GM03348 (cell line): ENCODE data around the gene ALPI.

Source experiments
- DNase-seq: peaks from one replicate; pipeline ENCODE4 v3.0.0; 2012; ENCODE audit warnings: low spot score

ALPI gene

GRCh38 chr2:232463701-232464543, 8.0 kb downstream of the ALPI start:
- no peak for DNase-seq

DNA sequence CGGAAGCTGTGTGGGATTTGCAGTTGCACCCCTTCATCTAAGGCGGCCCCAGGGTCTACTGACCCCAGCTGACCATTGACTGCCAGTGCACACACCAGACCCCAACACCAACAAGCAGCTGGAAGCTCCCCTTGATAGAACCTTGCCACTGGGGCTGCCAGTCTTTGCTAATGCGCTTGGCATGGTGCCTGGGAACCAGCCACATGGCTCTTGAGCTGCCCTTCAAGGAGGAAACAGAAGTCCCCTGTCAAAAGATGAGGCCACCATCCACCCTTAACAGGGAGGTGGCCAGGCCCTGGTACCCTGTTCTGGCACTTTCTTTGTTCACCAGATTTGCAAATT, 8.6 kb downstream of the ALPI start:
- DNase-seq: no peak

GRCh38 chr2:232465061-232465460, 9.1 kb downstream of the ALPI start:
- no peak for DNase-seq

DNA sequence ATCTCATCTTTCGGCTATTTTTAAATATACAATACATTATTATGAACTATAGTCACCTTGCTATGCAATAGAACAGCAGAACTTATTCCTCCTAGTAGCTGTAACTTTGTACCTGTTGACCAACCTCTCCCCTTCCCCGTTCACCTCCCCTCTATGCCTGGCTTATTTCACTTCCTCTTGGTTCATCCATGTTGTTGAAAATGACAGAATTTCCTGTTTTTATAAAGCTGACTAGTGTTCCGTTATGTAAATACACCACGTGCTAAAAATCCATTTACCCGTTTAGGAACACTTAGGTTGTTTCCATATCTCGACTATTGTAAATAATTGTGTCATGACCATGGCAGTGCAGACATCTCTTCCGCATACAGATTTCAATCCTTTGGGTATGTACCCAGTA, 10.3 kb downstream of the ALPI start:
- DNase-seq: no peak

GRCh38 chr2:232473467-232473890, 17.5 kb downstream of the ALPI start:
- no peak for DNase-seq

- no peak for DNase-seq
These were observed 20.1 kb downstream of the ALPI start for GRCh38 chr2:232476045-232476444.

DNA sequence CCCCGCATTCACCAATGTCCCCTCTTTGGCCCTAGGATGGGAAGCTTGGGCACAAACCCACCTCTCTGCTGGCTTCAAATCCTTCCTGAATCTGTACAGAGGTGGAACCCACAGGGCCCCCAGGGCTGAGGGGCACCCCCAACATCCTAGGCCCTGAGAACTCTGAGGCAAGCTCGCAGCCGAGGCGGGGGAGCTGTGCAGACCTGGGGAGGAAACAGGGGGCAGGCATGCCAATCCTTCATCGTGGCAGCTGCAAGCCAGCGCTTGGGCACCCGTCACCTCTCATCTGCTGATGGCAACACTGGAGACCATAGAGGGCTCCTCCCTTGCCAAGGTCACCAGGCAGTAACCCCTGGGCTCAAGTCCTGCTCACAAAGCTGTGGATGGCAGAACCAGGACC, 20.8 kb downstream of the ALPI start:
- no peak for DNase-seq

GRCh38 chr2:232477751-232478510, 22.0 kb downstream of the ALPI start:
- no peak for DNase-seq

DNA sequence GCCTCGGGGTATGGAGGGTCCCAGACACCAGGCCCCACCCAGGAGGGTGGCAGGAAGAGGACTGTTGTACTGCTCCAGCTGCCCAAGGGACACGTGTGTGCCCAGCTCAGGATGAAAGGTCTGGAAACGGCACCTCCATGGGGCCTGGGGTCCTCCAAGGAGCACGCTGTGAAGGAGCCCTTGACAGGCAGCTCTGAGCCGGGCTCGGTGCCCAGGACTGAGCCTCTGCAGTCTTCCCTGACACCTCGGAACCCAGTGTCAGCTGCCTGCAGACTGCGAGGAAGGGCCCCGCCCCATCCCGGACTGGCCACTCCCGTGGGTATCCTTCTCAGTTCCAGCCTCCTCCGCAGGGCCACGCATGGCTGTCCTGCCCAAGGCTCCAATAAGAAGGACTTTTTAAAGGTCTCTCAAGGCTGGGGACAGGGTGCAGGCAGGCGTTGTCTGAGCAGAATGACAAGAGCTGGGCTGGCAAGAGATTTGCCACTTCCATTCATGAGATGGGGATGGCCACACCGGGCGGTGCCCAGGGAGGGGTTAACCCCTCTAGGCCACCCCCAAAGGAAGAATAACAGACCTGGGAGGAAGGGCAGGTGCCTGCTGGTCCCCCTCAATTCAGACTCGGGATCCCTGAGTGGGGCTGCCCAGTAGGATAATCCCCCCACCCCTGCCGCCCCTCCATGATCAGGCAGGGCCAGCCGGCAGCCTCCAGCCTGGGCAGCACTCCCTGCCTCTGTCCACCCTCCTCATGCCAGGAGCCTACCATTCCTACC, 22.8 kb downstream of the ALPI start:
- no peak for DNase-seq

DNA sequence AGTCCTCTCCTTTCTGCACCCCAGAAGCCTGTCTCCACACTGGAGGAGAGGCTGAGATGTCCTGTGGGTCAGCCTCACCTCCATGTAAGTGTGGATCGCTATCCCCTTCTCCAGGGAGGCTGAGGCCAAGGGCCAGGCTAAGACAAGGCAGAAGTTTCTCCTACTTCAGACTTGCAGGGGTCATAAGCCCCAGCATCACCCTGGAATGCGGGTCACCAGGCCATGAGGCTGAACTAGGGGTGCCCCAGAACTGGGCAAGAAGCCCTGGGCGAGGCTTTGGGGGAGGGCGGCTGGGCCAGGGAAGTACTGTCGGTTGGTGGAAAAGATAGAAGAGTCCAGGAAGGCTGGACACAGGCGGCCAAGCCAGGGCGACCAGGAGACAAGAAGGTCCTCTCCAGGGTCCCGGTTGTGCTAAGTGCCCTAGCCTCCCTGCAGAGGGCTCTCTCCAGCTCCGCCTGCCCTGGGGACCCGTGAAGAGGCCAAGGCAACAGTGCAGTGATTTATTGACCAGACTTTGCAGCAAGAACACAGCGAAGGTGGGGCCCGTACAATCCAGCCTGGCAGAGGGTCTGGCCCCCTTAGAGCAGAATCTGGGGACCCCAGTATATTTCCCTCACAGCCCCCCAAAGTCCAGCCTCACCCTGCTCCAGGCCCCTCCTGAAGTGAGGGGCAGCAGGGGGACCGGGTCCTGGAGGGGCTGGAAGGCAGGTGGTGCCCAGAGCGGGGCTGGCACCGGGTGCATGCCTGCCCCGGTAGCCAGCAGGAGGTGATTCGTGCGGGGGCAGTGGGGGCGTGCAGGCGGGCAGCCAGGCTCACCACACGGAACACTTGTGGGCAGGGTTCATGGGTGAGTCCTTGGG, 23.6 kb downstream of the ALPI start:
- DNase-seq: no peak

DNA sequence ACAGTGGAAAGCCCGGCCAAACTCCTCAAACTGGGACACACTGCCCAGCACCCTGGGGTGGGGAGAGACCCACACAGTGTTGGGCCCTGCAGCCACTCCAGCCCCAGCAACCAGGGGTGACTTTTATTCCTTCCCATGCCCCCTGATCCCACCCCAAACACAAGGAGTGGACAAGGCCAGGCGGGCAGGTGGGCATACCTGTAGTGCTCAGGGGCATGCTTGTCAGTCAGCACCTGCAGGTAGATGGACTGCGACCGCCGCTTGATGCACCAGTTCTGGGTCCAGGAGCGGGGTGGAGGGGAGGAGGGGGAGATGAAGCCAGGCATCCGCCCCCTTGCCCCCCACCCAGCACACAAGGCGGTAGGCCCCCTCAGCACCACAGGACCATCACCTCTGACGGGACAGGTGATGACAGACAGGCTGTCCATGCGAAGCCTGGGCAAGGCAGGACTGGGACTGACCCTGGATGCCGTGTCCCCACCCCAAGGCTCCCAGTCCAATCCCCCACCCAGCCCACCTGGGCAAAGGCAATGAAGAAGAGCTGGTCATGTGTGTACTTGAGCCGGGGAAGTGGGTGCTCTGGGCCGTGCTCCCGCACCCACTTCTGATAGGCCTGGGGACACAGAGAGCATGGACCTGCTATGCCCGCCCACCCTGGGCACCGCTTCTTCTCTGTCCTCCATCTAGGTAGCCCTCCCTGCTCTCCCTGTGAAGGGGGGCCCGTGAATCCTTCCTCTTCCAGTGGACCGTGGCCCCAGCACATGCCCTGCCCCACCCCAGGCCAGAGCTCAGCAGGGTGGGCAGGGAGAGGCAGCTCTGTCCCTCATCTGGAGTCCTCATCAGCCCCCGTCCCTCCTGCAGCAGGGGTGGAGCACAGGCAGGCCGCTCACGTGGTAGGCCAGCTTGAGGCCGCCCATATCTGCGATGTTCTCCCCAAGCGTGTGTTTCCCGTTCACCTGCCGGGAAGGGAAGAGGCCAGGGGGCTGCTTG, 24.5 kb downstream of the ALPI start:
- DNase-seq: no peak

- DNase-seq: no peak
These were observed 25.6 kb downstream of the ALPI start for GRCh38 chr2:232481322-232482140.

DNA sequence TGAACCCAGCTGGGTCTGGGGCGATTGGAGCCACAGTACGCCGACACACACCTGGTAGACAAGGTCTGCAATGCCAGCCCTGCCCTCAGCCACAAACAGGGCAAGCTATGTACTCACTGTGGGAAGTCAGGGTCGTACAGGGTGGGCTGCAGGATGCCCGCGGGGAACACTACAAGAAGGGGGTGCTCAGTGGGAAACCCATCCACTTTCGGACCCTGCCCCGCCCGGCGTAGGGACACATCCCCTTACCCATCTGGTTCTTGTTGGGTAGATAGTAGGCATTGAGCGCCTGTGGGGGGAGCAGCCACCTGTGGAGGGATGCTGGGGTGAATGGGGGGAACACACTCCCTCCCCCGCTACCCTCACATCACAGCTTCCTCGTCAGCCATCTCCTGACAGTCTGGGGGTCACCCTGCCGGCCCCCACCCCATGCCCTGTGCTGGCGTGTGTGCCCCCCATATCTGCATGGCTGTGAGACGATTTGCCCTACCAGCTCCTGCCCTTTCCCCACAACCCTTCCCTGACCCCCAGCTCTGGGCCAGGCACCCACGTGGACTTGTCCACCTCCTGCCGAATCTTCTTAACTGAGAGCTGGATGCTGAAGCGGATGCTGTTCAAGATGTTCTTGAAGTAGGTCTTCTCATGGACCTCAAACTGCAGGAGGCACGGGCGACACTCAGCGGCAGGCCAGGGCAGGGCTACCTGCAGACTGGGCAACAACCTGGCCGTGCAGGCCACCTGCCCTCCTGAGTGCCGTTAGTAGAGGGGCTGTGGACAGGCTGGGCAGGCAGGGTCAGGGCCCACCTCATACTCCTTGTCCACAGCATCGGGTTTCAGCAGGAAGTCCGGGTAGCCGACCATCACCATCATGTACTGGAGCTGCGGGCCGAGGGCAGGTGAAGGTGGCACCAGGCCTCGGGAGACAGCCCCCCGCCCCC, 26.6 kb downstream of the ALPI start:
- no peak for DNase-seq

GRCh38 chr2:232483311-232483922, 27.5 kb downstream of the ALPI start:
- no peak for DNase-seq

DNA sequence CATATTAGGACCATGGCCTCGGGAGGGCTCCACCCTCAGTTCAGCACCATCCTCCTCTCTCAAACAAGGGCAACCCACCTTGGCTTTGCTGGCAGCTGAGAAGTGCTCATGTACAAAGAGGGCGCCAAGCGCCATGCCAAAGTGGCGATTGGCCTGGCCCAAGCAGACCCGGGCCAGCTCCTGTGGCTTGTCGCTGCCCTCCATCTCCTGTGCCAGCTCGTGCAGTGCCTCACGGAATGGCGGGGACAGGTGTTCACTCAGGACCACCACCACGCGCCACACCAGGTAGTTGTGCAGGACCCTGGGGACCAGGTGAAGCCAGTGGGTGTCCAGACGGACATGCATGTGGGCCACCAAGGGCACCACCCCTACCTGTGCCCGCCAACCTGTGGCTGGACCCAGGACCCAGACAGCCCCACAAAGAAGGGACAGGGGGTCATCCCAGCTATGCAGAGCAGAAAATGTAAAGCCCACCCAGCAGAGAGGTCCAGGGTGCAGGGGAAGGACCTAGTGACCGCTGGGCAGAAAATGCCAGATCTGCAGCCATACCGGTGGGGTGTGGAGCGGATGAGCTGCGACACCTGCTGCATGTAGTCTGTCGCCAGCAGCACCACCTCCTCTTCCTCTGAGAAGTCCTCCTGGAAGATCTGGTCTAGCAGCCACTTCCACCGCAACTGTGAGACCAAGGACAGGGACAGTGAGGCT, 28.1 kb downstream of the ALPI start:
- DNase-seq: no peak

DNA sequence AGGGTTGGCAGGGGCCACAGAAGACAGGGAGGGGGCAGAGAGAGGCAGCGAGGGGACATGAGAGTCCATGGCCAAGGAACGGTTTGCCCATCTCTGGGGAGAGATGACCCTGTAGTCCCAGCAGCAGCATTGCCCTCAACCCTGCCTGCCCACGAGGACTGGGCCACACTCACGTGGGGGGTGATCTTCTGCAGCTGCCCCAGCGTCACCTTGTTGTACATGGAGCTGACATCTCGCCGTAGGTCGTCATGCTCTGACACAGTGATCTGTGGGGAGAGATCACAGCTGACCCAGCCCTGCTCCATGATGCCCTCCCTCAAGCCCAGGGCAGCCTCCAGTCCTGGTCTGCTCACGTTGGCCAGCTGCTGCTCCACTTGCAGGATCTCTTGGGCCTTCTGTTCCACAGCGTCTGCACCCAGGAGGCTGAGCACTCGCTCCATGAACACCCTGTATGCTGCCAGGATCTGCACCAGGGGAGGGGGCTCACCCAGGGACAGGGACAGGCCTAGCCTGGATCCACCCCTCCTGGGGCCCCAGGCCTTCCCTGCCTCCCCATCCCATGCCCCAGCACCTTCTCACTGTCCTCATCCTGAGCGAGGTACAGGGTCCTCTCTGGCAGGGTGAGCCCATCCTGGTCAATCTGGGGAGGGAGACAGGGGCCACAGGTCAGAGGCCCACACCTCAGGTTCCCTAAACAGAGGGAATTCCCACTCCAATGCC, 28.8 kb downstream of the ALPI start:
- no peak for DNase-seq

- no peak for DNase-seq
These were observed 29.4 kb downstream of the ALPI start for GRCh38 chr2:232485348-232485756.
